SIG-M5 (cell line): Measurements from ENCODE around the gene RPL9.
"Not testable (repeated sequence)": the region's sequence is repeated elsewhere in the genome, so short reads cannot be mapped to it uniquely, and the experiment has no call there.

Experiments
- DNase-seq: peaks from one replicate; lab custom pipeline; 2025; lab: John Stamatoyannopoulos, UW

Gene RPL9

GRCh38 chr4:39466747-39467146 is 8.0 kb upstream of the RPL9 start:
- DNase-seq = no peak

- no peak for DNase-seq
Measured at GRCh38 chr4:39464886-39465501, 6.3 kb upstream of the RPL9 start.

- not testable (repeated sequence) for DNase-seq
Measured at GRCh38 chr4:39458161-39458504, 589 bp downstream of the RPL9 start.

- no peak for DNase-seq
Measured at GRCh38 chr4:39456946-39457763, 1.6 kb downstream of the RPL9 start.

GRCh38 chr4:39455486-39455885 is 3.2 kb downstream of the RPL9 start:
- no peak for DNase-seq

- no peak for DNase-seq
Measured at GRCh38 chr4:39453738-39454137, 5.0 kb downstream of the RPL9 start.

- DNase-seq = no peak
Measured at GRCh38 chr4:39452860-39453587, 5.7 kb downstream of the RPL9 start.

GRCh38 chr4:39452153-39452859 is 6.4 kb downstream of the RPL9 start:
- DNase-seq = no peak

GRCh38 chr4:39451423-39452023 is 7.2 kb downstream of the RPL9 start:
- DNase-seq = no peak

GRCh38 chr4:39450618-39451017 is 8.1 kb downstream of the RPL9 start:
- no peak for DNase-seq

GRCh38 chr4:39446842-39447573 is 11.7 kb downstream of the RPL9 start:
- no peak for DNase-seq

- no peak for DNase-seq
Measured at GRCh38 chr4:39446483-39446841, 12.3 kb downstream of the RPL9 start.

- no peak for DNase-seq
Measured at GRCh38 chr4:39442998-39443397, 15.7 kb downstream of the RPL9 start.

GRCh38 chr4:39441593-39441992 is 17.1 kb downstream of the RPL9 start:
- DNase-seq = no peak

- no peak for DNase-seq
Measured at GRCh38 chr4:39435659-39436563, 22.8 kb downstream of the RPL9 start.

- DNase-seq = no peak
Measured at GRCh38 chr4:39433878-39434492, 24.7 kb downstream of the RPL9 start.

- no peak for DNase-seq
Measured at GRCh38 chr4:39429476-39430334, 29.0 kb downstream of the RPL9 start.

GRCh38 chr4:39427520-39428114 is 31.1 kb downstream of the RPL9 start:
- no peak for DNase-seq

- no peak for DNase-seq
Measured at GRCh38 chr4:39426728-39427127, 32.0 kb downstream of the RPL9 start.
